Osteoblast (primary cell): Measurements from ENCODE around the gene PRELP. TPM values are rescaled to one million over a fixed set of nuclear protein-coding genes. Genes with fewer than 3 reads are reported as not detected.
A peak's percentile ranks its signal among the peaks of the same experiment; 100 is the strongest.

Source experiments
- DNase-seq: peaks from one replicate; pipeline ENCODE4 v3.0.0; 2011; ENCODE audit warnings: low spot score, mixed read lengths; ENCODE audit not compliant: insufficient read length; ENCODE audit errors: missing footprints
- H2AFZ ChIP-seq: 2 replicates; pipeline ENCODE4 v1.6.0; 2011; ENCODE audit warnings: mild to moderate bottlenecking, low read length
- H3K27ac ChIP-seq: 2 replicates; pipeline ENCODE4 v1.5.1; 2011; ENCODE audit warnings: mild to moderate bottlenecking, low read depth, low read length, moderate library complexity
- H3K27me3 ChIP-seq: 2 replicates; pipeline ENCODE4 v1.6.0; 2012; ENCODE audit warnings: mild to moderate bottlenecking, control low read depth, inconsistent platforms, low read length, moderate library complexity; ENCODE audit not compliant: insufficient read depth
- H3K36me3 ChIP-seq: 2 replicates; pipeline ENCODE4 v1.5.1; 2011; ENCODE audit warnings: mild to moderate bottlenecking, low read length, control low read depth, moderate library complexity; ENCODE audit not compliant: insufficient read depth
- H3K4me1 ChIP-seq: 2 replicates; pipeline ENCODE4 v1.5.1; 2011; ENCODE audit warnings: mild to moderate bottlenecking, low read length, control low read depth, moderate library complexity; ENCODE audit not compliant: insufficient read depth
- H3K4me2 ChIP-seq: 2 replicates; pipeline ENCODE4 v1.6.0; 2011; ENCODE audit warnings: mild to moderate bottlenecking, low read length; ENCODE audit not compliant: insufficient read depth
- H3K4me3 ChIP-seq: fragments of 200-600 bp; sonication (generic); 3 replicates; pipeline ENCODE4 v1.5.1; 2012; ENCODE audit warnings: mild to moderate bottlenecking, low read length, inconsistent platforms; ENCODE audit not compliant: insufficient read depth
- H3K79me2 ChIP-seq: 2 replicates; pipeline ENCODE4 v1.6.0; 2012; ENCODE audit warnings: mild to moderate bottlenecking, low read length, control low read depth, inconsistent platforms; ENCODE audit not compliant: insufficient read depth
- H3K9me3 ChIP-seq: 2 replicates; pipeline ENCODE4 v1.5.1; 2011; ENCODE audit warnings: low read depth, low read length, control low read depth
- H4K20me1 ChIP-seq: 2 replicates; pipeline ENCODE4 v1.6.0; 2012; ENCODE audit warnings: mild to moderate bottlenecking, low read length, control low read depth; ENCODE audit not compliant: insufficient read depth
- total RNA-seq: library from RNA; depleted of rRNA; stranded (reverse); fragments of >200 nt; gene quantifications from 2 replicates; pipeline ENCODE4 v1.2.3, GENCODE V29; 2012
- TF ChIP-seq, protein P1 (sequence below): IDR thresholded peaks from 2 replicates; pipeline ENCODE4 v1.5.1; 2011; ENCODE audit warnings: mild to moderate bottlenecking, low read depth, low read length, moderate library complexity; ENCODE audit errors: extremely low read depth

PRELP gene
- total RNA-seq, 1 donor: 0.36 TPM

DNA sequence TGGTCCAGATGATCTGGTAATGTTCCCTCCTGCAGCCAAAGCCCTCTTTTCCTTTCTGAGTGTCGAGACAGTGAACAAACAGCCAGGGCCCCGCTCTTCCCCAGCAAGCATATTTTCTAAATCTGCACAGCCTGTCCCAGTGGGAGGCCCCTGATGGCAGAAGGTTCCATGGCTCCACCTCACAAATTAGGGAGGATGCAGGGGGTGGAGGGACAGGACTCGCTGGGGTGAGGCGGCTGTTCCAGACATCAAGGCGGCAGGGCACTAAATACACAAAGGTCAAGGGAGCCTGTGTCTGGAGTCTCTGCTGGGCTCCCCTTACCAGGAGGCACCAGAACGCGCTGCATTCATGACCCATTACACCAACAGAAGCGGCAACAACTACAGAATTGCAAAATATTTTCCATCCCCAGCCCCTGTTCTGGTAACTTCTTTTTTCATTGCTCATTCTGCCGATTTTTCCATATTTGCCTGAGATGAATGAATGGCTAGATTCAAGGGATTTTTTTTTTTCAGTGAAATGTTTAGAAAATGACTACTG lies 27.0 kb upstream of the PRELP start:
- no peak overlapping the region for H3K4me2 ChIP-seq
- TF ChIP-seq, protein P1, sequence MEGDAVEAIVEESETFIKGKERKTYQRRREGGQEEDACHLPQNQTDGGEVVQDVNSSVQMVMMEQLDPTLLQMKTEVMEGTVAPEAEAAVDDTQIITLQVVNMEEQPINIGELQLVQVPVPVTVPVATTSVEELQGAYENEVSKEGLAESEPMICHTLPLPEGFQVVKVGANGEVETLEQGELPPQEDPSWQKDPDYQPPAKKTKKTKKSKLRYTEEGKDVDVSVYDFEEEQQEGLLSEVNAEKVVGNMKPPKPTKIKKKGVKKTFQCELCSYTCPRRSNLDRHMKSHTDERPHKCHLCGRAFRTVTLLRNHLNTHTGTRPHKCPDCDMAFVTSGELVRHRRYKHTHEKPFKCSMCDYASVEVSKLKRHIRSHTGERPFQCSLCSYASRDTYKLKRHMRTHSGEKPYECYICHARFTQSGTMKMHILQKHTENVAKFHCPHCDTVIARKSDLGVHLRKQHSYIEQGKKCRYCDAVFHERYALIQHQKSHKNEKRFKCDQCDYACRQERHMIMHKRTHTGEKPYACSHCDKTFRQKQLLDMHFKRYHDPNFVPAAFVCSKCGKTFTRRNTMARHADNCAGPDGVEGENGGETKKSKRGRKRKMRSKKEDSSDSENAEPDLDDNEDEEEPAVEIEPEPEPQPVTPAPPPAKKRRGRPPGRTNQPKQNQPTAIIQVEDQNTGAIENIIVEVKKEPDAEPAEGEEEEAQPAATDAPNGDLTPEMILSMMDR: no peak
- H3K4me3 ChIP-seq: no peak overlapping the region
- H4K20me1 ChIP-seq: no peaks in the 10 kb centered on the region
- H3K9me3 ChIP-seq: no peaks in the 10 kb centered on the region
- H2AFZ ChIP-seq: no peak overlapping the region
- H3K36me3 ChIP-seq: no peaks in the 10 kb centered on the region
- H3K27me3 ChIP-seq: peaks cover 28% of the 10 kb centered on the region
- H3K79me2 ChIP-seq: no peaks in the 10 kb centered on the region
- peak; percentile 78 for DNase-seq
- no peak overlapping the region for H3K27ac ChIP-seq
- H3K4me1 ChIP-seq: no peaks in the 10 kb centered on the region

DNA sequence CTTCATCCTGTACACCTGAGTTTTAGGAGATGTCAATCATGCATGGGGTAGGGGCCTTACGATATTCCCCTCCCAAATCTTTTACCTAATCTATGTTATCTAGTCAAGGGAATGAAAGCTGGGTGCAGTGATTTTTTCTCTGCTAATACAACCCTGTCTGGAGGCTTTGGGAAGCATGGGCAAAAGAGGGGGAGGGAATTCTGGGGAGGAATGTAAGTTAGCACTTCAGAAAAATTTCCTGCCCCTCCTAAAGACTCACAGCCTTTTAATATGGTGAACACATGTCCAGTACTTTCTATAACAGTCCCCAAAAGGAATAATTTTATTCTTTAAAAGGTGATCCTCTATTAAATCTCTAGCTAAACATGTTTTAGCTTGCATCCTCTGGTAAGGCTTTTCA lies 25.6 kb upstream of the PRELP start:
- Histone ChIP-seq H3K4me3 (no peak overlapping the region), H3K4me2 (no peak overlapping the region), H3K36me3 (no peaks in the 10 kb centered on the region), H4K20me1 (no peaks in the 10 kb centered on the region), H2AFZ (no peak overlapping the region), H3K79me2 (no peaks in the 10 kb centered on the region), H3K27ac (no peak overlapping the region), H3K27me3 (peaks cover 21% of the 10 kb centered on the region), H3K4me1 (no peaks in the 10 kb centered on the region), H3K9me3 (no peaks in the 10 kb centered on the region)
- no peak for DNase-seq
- TF ChIP-seq, protein P1: no peak

DNA sequence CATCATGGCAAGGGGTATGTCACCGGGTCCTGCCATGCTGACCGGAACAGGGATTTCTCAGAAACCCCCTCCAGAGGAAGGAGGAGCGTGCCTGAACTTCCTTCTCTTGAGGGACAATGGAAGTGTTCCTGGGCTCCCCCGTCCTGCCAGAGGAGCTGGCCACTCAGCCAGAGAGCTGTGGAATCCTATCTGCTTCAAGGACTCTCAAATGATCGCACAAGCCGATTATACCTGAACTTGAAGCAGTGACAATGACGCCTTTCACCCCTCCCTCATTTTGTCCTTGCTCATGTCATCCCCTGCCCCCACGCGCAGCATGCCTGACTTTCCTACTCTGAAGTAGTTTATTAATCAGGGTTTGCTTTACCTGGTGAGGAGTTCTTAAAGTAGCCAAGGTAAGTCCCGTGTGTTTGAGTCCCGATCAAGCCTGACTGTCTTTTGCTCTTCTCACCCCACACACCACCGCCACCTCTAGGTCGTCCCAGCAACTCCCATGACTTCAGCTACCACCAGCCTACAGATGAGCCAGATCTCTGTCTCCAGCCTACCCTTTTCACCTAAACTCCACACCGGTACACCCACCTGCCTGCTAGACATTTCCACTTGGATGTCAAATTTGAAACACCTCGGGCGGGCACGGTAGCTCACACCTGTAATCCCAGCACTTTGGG lies 25.0 kb upstream of the PRELP start:
- Histone ChIP-seq H3K27me3 (peaks cover 21% of the 10 kb centered on the region), H3K4me2 (no peak overlapping the region), H3K4me3 (no peak overlapping the region), H2AFZ (no peak overlapping the region), H3K4me1 (no peaks in the 10 kb centered on the region), H3K9me3 (no peaks in the 10 kb centered on the region), H3K36me3 (no peaks in the 10 kb centered on the region), H4K20me1 (no peaks in the 10 kb centered on the region), H3K79me2 (no peaks in the 10 kb centered on the region), H3K27ac (no peak overlapping the region)
- DNase-seq: no peak
- TF ChIP-seq, protein P1: no peak

DNA sequence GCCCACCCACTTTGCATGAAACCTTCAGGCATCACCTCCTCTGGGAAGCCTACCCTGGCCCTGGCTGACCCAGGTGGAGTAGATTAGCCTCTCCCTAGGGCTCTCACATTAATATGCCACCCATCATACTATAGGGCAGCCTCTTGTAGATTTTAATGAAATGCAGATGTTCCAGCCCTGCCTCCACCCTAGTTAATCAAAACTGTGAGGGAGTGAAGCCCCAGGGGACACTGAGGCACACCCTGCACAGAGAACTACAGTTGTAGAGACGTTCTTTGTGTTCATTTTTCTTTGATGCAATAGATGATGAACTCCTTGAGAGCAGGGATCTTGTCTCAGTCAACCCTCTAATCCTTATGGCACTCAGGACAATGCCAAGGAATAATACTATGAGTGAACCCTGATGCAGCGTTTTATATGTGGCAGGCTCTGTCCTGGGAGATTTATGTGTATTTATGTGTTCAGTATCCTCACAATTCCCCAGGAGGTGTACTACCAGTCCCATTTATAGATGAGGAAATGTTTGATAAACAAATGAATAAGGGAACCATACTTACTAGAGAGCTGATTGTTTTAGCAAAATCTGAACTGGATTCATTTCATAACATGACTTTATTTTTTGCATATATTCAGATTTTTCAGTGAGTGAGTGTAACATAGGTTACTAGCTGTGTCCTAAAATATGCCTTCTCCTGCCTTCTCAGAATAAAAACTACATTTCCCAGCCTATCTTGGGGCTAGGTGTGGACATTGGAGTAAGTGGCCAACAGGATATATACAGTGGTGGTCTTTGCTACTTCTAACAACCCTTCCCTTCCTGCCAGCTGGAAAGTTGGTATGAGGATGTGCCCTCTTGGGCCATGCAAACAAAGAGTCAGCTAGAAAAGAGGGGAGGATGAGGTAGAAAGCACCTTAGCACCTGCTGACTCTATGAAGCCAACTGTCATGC lies 23.5 kb upstream of the PRELP start:
- Histone ChIP-seq H3K4me2 (no peak overlapping the region), H3K4me3 (no peak overlapping the region), H3K36me3 (no peaks in the 10 kb centered on the region), H3K27ac (no peak overlapping the region), H3K4me1 (no peaks in the 10 kb centered on the region), H4K20me1 (no peaks in the 10 kb centered on the region), H3K9me3 (no peaks in the 10 kb centered on the region), H3K27me3 (peaks cover 19% of the 10 kb centered on the region), H3K79me2 (no peaks in the 10 kb centered on the region), H2AFZ (no peak overlapping the region)
- DNase-seq: peak; percentile 76
- TF ChIP-seq, protein P1: no peak
